ENCODE data around the gene CATSPER3.

GRCh38 chr5:134943547-134943946 is 24.2 kb upstream of the CATSPER3 start:
- TF ChIP-seq CTCF (conservative IDR thresholded peaks at IDR 0.05) (no peak), EZH2 (IDR thresholded peaks at IDR 0.05; ENCODE audit: low read depth) (no peak)

Data from PC-9 (cell line).